ENCODE data around the gene WDR93.
"Not testable (repeated sequence)": the region's sequence is repeated elsewhere in the genome, so short reads cannot be mapped to it uniquely, and the experiment has no call there.

WDR93 gene

GRCh38 chr15:89774492-89774891 is 83.9 kb downstream of the WDR93 start:
- H3K9me3 ChIP-seq (ENCODE audit: insufficient read depth, low read depth, low read length), result no peaks in the 10 kb centered on the region
- no peak overlapping the region for H3K27ac ChIP-seq (ENCODE audit: low read depth, low read length)
- no peak overlapping the region for H3K9ac ChIP-seq (ENCODE audit: low read depth, low read length)
- 89% methylated on average over 5 of the region's 5 CpGs for WGBS
- peaks cover 45% of the 10 kb centered on the region for H3K27me3 ChIP-seq (ENCODE audit: insufficient read depth, low read length)
- no peaks in the 10 kb centered on the region for H3K4me1 ChIP-seq (ENCODE audit: insufficient read depth, low read length)
- H3K36me3 ChIP-seq (ENCODE audit: insufficient read depth, low read length), result no peaks in the 10 kb centered on the region
- H3K4me3 ChIP-seq (ENCODE audit: low read length), result no peak overlapping the region

DNA sequence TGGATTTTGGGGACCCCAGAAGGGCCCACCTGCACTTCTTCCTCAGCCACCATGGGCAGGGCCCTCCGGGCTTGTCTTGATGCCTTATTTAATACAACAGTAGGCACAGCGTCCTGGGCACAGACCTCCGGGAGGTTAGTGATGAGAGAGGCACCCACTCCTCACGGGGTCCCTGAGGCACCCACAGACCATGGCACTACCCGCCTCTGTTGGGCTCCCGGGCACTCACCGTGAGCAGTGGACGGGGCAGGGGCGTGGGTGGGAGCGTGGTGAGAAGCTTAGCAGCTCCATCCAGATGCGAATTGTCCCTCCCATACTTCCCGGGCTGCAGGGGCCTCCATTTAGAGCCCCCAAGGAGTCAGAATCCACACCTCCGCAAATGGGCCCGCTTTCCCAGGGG is 85.2 kb downstream of the WDR93 start:
- H3K36me3 ChIP-seq (ENCODE audit: insufficient read depth, low read length), result no peaks in the 10 kb centered on the region
- no peaks in the 10 kb centered on the region for H3K9me3 ChIP-seq (ENCODE audit: insufficient read depth, low read depth, low read length)
- H3K4me3 ChIP-seq (ENCODE audit: low read length), result 0 out of 2 replicates have a peak overlapping the region, but pooled peaks have one; percentile 35
- WGBS, result 82% methylated on average over 14 of the region's 14 CpGs
- H3K27ac ChIP-seq (ENCODE audit: low read depth, low read length), result no peak overlapping the region
- H3K27me3 ChIP-seq (ENCODE audit: insufficient read depth, low read length), result peaks cover 45% of the 10 kb centered on the region
- H3K4me1 ChIP-seq (ENCODE audit: insufficient read depth, low read length), result no peaks in the 10 kb centered on the region
- H3K9ac ChIP-seq (ENCODE audit: low read depth, low read length), result no peak overlapping the region; the same call in 1 of the 2 replicates

GRCh38 chr15:89776274-89777072 is 85.9 kb downstream of the WDR93 start, which contains the start of gene MESP2:
Gene MESP2 (plus strand): TSS chr15:89776332. CDS start chr15:89776358, 26 bp downstream.
- 14% methylated on average over 82 of the region's 82 CpGs for WGBS
- no peaks in the 10 kb centered on the region for H3K36me3 ChIP-seq (ENCODE audit: insufficient read depth, low read length)
- no peaks in the 10 kb centered on the region for H3K4me1 ChIP-seq (ENCODE audit: insufficient read depth, low read length)
- H3K4me3 ChIP-seq (ENCODE audit: low read length), result peak within 1 kb of the TSS; percentile 35
- H3K27ac ChIP-seq (ENCODE audit: low read depth, low read length), result no peak within 1 kb of the TSS
- peak within 1 kb of the TSS; percentile 58 for H3K9ac ChIP-seq (ENCODE audit: low read depth, low read length)
- no peaks in the 10 kb centered on the region for H3K9me3 ChIP-seq (ENCODE audit: insufficient read depth, low read depth, low read length)
- peaks cover 45% of the 10 kb centered on the region for H3K27me3 ChIP-seq (ENCODE audit: insufficient read depth, low read length)

- H3K4me3 ChIP-seq (ENCODE audit: low read length), result peak overlapping the region; percentile 35
- H3K9ac ChIP-seq (ENCODE audit: low read depth, low read length), result peak overlapping the region; percentile 58; the same call in 1 of the 2 replicates
- peaks cover 45% of the 10 kb centered on the region for H3K27me3 ChIP-seq (ENCODE audit: insufficient read depth, low read length)
- H3K36me3 ChIP-seq (ENCODE audit: insufficient read depth, low read length), result no peaks in the 10 kb centered on the region
- WGBS, result 82% methylated on average over 22 of the region's 25 CpGs
- H3K4me1 ChIP-seq (ENCODE audit: insufficient read depth, low read length), result peaks cover 4% of the 10 kb centered on the region
- no peaks in the 10 kb centered on the region for H3K9me3 ChIP-seq (ENCODE audit: insufficient read depth, low read depth, low read length)
- no peak overlapping the region for H3K27ac ChIP-seq (ENCODE audit: low read depth, low read length)
Observed at GRCh38 chr15:89777073-89777751, 86.6 kb downstream of the WDR93 start.

- Histone ChIP-seq H3K27me3 (ENCODE audit: insufficient read depth, low read length) (peaks cover 45% of the 10 kb centered on the region), H3K4me1 (ENCODE audit: insufficient read depth, low read length) (peaks cover 8% of the 10 kb centered on the region), H3K27ac (ENCODE audit: low read depth, low read length) (no peak overlapping the region), H3K4me3 (ENCODE audit: low read length) (no peak overlapping the region), H3K36me3 (ENCODE audit: insufficient read depth, low read length) (no peaks in the 10 kb centered on the region), H3K9ac (ENCODE audit: low read depth, low read length) (no peak overlapping the region), H3K9me3 (ENCODE audit: insufficient read depth, low read depth, low read length) (no peaks in the 10 kb centered on the region)
- WGBS, result 93% methylated on average over 10 of the region's 10 CpGs
Observed at GRCh38 chr15:89777782-89778380, 87.3 kb downstream of the WDR93 start.

DNA sequence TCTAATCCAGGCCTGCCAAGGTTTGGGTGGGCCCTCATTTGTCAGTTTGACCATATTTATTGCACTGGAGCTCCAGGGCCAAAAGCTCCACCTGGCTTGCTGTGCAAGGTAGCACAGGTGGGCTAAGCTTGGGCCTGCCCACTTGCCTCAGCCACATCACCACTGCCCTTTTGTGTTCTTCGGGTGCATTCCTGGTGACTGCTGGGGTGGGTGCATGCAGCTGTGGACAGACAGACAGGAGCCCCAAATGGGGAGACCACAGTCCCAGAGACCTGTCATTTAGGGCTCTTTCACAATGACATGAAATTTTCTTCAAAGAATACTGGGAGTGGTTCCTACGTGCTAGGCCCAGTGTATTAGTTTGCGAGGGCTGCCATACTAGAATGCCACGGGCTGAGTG is 88.2 kb downstream of the WDR93 start:
- Histone ChIP-seq H3K4me3 (ENCODE audit: low read length) (no peak overlapping the region), H3K27ac (ENCODE audit: low read depth, low read length) (no peak overlapping the region), H3K4me1 (ENCODE audit: insufficient read depth, low read length) (peaks cover 18% of the 10 kb centered on the region), H3K9me3 (ENCODE audit: insufficient read depth, low read depth, low read length) (no peaks in the 10 kb centered on the region), H3K27me3 (ENCODE audit: insufficient read depth, low read length) (peaks cover 45% of the 10 kb centered on the region), H3K9ac (ENCODE audit: low read depth, low read length) (no peak overlapping the region), H3K36me3 (ENCODE audit: insufficient read depth, low read length) (no peaks in the 10 kb centered on the region)
- 96% methylated on average over 4 of the region's 4 CpGs for WGBS

- no peak overlapping the region for H3K27ac ChIP-seq (ENCODE audit: low read depth, low read length)
- WGBS, result 93% methylated on average over 6 of the region's 6 CpGs
- H3K36me3 ChIP-seq (ENCODE audit: insufficient read depth, low read length), result no peaks in the 10 kb centered on the region
- peaks cover 33% of the 10 kb centered on the region for H3K27me3 ChIP-seq (ENCODE audit: insufficient read depth, low read length)
- H3K4me3 ChIP-seq (ENCODE audit: low read length), result no peak overlapping the region
- no peak overlapping the region for H3K9ac ChIP-seq (ENCODE audit: low read depth, low read length)
- H3K4me1 ChIP-seq (ENCODE audit: insufficient read depth, low read length), result peaks cover 18% of the 10 kb centered on the region
- no peaks in the 10 kb centered on the region for H3K9me3 ChIP-seq (ENCODE audit: insufficient read depth, low read depth, low read length)
Observed at GRCh38 chr15:89780601-89781000, 90.0 kb downstream of the WDR93 start.

- no peaks in the 10 kb centered on the region for H3K9me3 ChIP-seq (ENCODE audit: insufficient read depth, low read depth, low read length)
- no peak overlapping the region for H3K4me3 ChIP-seq (ENCODE audit: low read length)
- 91% methylated on average over 6 of the region's 6 CpGs for WGBS
- H3K9ac ChIP-seq (ENCODE audit: low read depth, low read length), result no peak overlapping the region
- H3K27ac ChIP-seq (ENCODE audit: low read depth, low read length), result no peak overlapping the region
- peaks cover 28% of the 10 kb centered on the region for H3K27me3 ChIP-seq (ENCODE audit: insufficient read depth, low read length)
- H3K36me3 ChIP-seq (ENCODE audit: insufficient read depth, low read length), result no peaks in the 10 kb centered on the region
- peaks cover 18% of the 10 kb centered on the region for H3K4me1 ChIP-seq (ENCODE audit: insufficient read depth, low read length)
Observed at GRCh38 chr15:89781055-89781454, 90.4 kb downstream of the WDR93 start.

DNA sequence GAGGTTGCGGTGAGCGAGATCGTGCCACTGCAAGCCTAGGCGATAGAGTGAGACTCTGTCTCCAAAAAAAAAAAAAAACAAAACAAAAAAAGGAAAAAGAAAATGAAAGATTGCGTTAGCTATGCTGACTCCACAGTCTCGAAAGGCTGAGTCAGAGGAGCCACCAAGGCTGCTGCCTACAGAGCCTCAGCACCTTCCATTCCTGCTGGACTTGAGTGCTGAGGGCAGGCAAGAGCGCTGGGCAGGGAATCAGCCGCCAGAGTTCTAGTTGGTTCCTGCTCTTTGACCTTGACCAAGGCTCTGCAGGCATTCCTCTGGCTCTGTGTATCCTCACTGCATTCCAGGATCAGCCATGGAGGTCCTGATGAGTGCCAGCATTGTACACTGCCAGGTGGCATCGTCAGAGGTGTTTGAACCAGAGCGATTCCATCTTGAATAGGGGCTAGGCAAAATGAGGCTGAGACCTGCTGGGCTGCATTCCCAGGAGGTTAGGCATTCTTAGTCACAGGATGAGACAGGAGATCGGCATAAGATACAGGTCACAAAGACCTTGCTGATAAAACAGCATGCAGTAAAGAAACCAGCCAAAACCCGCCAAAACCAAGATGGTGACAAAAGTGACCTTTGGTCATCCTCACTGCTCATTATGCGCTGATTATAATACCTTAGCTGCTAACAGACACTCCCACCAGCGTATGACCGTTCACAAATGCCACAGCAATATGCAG is 91.4 kb downstream of the WDR93 start:
- no peak overlapping the region for H3K4me3 ChIP-seq (ENCODE audit: low read length)
- H3K27me3 ChIP-seq (ENCODE audit: insufficient read depth, low read length), result peaks cover 19% of the 10 kb centered on the region
- 85% methylated on average over 15 of the region's 15 CpGs for WGBS
- no peak overlapping the region for H3K27ac ChIP-seq (ENCODE audit: low read depth, low read length)
- H3K36me3 ChIP-seq (ENCODE audit: insufficient read depth, low read length), result no peaks in the 10 kb centered on the region
- peaks cover 18% of the 10 kb centered on the region for H3K4me1 ChIP-seq (ENCODE audit: insufficient read depth, low read length)
- H3K9ac ChIP-seq (ENCODE audit: low read depth, low read length), result no peak overlapping the region
- H3K9me3 ChIP-seq (ENCODE audit: insufficient read depth, low read depth, low read length), result no peaks in the 10 kb centered on the region

DNA sequence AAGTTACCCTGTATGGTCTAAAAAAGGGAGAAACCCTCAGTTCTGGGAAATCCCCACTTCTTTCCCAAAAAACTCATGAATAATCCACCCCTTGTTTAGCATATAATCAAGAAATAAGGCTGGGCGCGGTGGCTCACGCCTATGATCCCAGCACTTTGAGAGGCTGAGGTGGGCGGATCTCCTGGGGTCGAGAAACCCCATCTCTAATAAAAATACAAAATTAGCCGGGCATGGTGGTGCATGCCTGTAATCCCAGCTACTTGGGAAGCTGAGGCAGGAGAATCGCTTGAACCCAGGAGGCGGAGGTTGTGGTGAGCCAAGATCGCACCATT is 92.0 kb downstream of the WDR93 start:
- 92% methylated on average over 9 of the region's 9 CpGs for WGBS
- H3K27me3 ChIP-seq (ENCODE audit: insufficient read depth, low read length), result peaks cover 13% of the 10 kb centered on the region
- not testable (repeated sequence) for H3K4me3 ChIP-seq (ENCODE audit: low read length); H3K9ac ChIP-seq (ENCODE audit: low read depth, low read length); H3K9me3 ChIP-seq (ENCODE audit: insufficient read depth, low read depth, low read length); H3K27ac ChIP-seq (ENCODE audit: low read depth, low read length); H3K36me3 ChIP-seq (ENCODE audit: insufficient read depth, low read length)
- H3K4me1 ChIP-seq (ENCODE audit: insufficient read depth, low read length), result peaks cover 18% of the 10 kb centered on the region
